Gastrocnemius medialis (tissue), 4 donors: ENCODE results near the gene KIF13A. TPM values are rescaled to one million over a fixed set of nuclear protein-coding genes. Genes with fewer than 3 reads are reported as not detected.

Source experiments
- ATAC-seq, 2 donors: fragments of 150-250 bp; one replicate each; pipeline ENCODE4 v1.9.1; 2016
- DNase-seq, 2 donors: peaks; one replicate each; pipeline ENCODE4 v3.0.0-alpha.2; 2019
- H3K27ac ChIP-seq, 4 donors: fragments of 200-600 bp; sonication (generic); 1 replicate in 1 of 4; 2 replicates in 3 of 4; pipeline ENCODE4 v1.5.1; 2016 to 2018; ENCODE audit warnings: mild to moderate bottlenecking in 2 of 4, moderate library complexity in 1 of 4
- H3K27me3 ChIP-seq, 3 donors: fragments of 200-600 bp; sonication (generic) in 2 of 3; 1 replicate in 1 of 3; 2 replicates in 2 of 3; pipeline versions ENCODE4 v1.5.1 to v1.6.0; 2016 to 2019; ENCODE audit warnings: mild to moderate bottlenecking in 1 of 3, moderate library complexity in 1 of 3
- H3K36me3 ChIP-seq, 2 donors: fragments of 200-600 bp; sonication (generic) in 1 of 2; one replicate each; pipeline ENCODE4 v1.5.1; 2017 to 2018
- H3K4me1 ChIP-seq, 2 donors: fragments of 200-600 bp; sonication (generic) in 1 of 2; one replicate each; pipeline ENCODE4 v1.5.1; 2016 to 2017; ENCODE audit warnings: mild to moderate bottlenecking in 2 of 2
- H3K4me3 ChIP-seq, 4 donors: fragments of 200-600 bp; sonication (generic) in 3 of 4; 1 replicate in 1 of 4; 2 replicates in 3 of 4; pipeline ENCODE4 v1.5.1; 2016 to 2019; ENCODE audit warnings: mild to moderate bottlenecking in 2 of 4
- H3K9me3 ChIP-seq, 3 donors: fragments of 200-600 bp; sonication (generic) in 2 of 3; 1 replicate in 1 of 3; 2 replicates in 2 of 3; pipeline ENCODE4 v1.5.1; 2016 to 2019
- POLR2A ChIP-seq, 2 donors: fragments of 450-650 bp; IDR thresholded peaks; one replicate each; pipeline ENCODE4 v1.6.1; 2017; ENCODE audit warnings: antibody characterized with exemption in 2 of 2, mild to moderate bottlenecking in 2 of 2, moderate library complexity in 2 of 2
- in situ Hi-C, 4 donors: fragments of 200-750 bp; cut with MboI; loops; one replicate each; pipeline versions ENCODE4 v1.15.0 to v1.8.0; 2017; ENCODE audit warnings: low sequenced_read_pairs in 4 of 4
- intact Hi-C: fragments of 100-400 bp; cut with DNase I; formaldehyde crosslinking; loops from one replicate; pipeline ENCODE4 v1.15.1; 2023; ENCODE audit warnings: low total_unique reads
- total RNA-seq, 4 donors: library from RNA; depleted of rRNA; stranded (reverse); fragments of >200 nt; gene quantifications; one replicate each; pipeline versions ENCODE4 v1.1.0 to v1.2.3, GENCODE V29; 2016
- TF ChIP-seq, protein P1 (sequence below), 5 experiments: fragments of 450-650 bp in 3 of 5; fragments of 200-600 bp in 2 of 5; sonication (generic) in 2 of 5; IDR thresholded peaks in 4 of 5; conservative IDR thresholded peaks in 1 of 5; 1 replicate in 4 of 5; 2 replicates in 1 of 5; pipeline ENCODE4 v1.5.1; 2016 to 2019; ENCODE audit warnings: antibody characterized with exemption in 5 of 5, mild to moderate bottlenecking in 3 of 5, moderate library complexity in 3 of 5

Gene KIF13A
- total RNA-seq, 4 donors from 2014 or later, result 47.4 to 72.9 (median 63.8) TPM

DNA sequence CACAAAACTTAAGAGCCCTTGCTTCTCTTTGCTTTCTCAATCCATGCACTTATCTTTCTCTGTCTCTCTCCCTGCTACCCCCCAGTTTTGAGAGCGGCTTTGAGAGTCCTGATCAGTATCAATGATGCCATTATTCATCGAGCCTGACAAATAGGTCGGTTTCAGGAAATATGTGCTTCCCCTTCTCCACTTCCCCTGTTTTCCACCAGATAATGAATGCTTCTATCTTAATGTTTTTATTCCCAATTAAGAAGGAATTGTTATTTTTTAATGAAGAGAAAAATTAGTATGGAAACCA lies 117.7 kb downstream of the KIF13A start:
- no peak for ATAC-seq
- in situ Hi-C loops (loop anchor here in 3 of 4 donors (10.0 to 25.0 kb wide), 2 partner anchors 115 to 118 kb away; partner anchors contain the start of gene KIF13A (in 3 of the 3)), intact Hi-C loops (no loop called here)
- no peak for TF ChIP-seq POLR2A (IDR thresholded peaks at IDR 0.05)
- TF ChIP-seq, protein P1, sequence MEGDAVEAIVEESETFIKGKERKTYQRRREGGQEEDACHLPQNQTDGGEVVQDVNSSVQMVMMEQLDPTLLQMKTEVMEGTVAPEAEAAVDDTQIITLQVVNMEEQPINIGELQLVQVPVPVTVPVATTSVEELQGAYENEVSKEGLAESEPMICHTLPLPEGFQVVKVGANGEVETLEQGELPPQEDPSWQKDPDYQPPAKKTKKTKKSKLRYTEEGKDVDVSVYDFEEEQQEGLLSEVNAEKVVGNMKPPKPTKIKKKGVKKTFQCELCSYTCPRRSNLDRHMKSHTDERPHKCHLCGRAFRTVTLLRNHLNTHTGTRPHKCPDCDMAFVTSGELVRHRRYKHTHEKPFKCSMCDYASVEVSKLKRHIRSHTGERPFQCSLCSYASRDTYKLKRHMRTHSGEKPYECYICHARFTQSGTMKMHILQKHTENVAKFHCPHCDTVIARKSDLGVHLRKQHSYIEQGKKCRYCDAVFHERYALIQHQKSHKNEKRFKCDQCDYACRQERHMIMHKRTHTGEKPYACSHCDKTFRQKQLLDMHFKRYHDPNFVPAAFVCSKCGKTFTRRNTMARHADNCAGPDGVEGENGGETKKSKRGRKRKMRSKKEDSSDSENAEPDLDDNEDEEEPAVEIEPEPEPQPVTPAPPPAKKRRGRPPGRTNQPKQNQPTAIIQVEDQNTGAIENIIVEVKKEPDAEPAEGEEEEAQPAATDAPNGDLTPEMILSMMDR (IDR thresholded peaks at IDR 0.05 in 4 of 5, conservative IDR thresholded peaks at IDR 0.05 in 1 of 5), result no peak
- DNase-seq, result no peak
- Histone ChIP-seq H3K4me1 (peaks cover 46 to 55% of the 10 kb centered on the region in 2 donors), H3K27me3 (no peaks in the 10 kb centered on the region), H3K27ac (peak overlapping the region; percentile 32 to 88 (median 74)), H3K9me3 (no peaks in the 10 kb centered on the region), H3K4me3 (no peak overlapping the region), H3K36me3 (no peaks in the 10 kb centered on the region)

DNA sequence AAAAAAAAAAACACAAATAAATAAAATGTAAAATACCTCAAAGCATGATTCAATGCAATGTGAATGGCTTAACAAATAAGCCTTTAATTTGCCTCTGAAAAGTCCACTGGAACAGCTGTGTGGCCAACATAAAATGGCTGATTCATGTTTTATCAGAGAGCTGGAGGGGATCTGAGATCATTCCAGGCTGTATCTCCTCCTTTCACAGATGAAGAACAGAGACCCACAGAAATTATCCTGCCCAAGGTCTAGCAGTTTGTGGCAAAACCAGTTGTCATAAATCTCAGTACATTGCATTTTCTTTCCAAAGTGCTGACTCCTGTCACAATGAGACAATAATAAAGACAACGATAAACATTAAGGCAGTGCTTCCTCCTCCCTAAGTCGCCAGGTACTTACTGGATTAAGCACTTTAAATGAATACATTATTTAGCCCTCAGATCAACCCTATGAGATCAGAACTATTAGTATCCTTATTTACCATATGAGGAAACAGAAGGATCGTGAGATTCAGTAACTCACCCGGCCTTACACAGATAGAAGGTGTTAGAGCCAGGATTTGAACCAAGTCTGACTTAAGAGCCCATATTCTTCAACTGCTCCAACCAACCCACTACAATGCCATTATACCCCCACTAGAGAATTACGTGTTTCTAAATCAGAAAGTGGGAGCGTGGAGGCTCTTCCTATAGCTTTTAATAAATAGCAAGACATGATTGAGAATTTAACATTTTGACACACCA lies 118.3 kb downstream of the KIF13A start:
- H3K27me3 ChIP-seq, result no peaks in the 10 kb centered on the region
- H3K9me3 ChIP-seq, result no peaks in the 10 kb centered on the region
- TF ChIP-seq, protein P1 (IDR thresholded peaks at IDR 0.05 in 4 of 5, conservative IDR thresholded peaks at IDR 0.05 in 1 of 5), result no peak
- TF ChIP-seq POLR2A (IDR thresholded peaks at IDR 0.05), result no peak
- ATAC-seq (no peak), DNase-seq (no peak)
- no peak overlapping the region for H3K4me3 ChIP-seq
- H3K4me1 ChIP-seq, result peaks cover 49 to 60% of the 10 kb centered on the region in 2 donors
- intact Hi-C loops (no loop called here), in situ Hi-C loops (loop anchor here in 3 of 4 donors (10.0 to 25.0 kb wide), 2 partner anchors 116 to 118 kb away; partner anchors contain the start of gene KIF13A (in 3 of the 3))
- H3K27ac ChIP-seq, result peak overlapping the region; percentile 32 to 88 (median 74)
- H3K36me3 ChIP-seq, result no peaks in the 10 kb centered on the region

GRCh38 chr6:17867880-17868279 lies 119.6 kb downstream of the KIF13A start:
- TF ChIP-seq POLR2A (IDR thresholded peaks at IDR 0.05), result no peak
- Histone ChIP-seq H3K9me3 (no peaks in the 10 kb centered on the region), H3K4me1 (peaks cover 46 to 67% of the 10 kb centered on the region in 2 donors), H3K4me3 (no peak overlapping the region), H3K36me3 (no peaks in the 10 kb centered on the region), H3K27me3 (no peaks in the 10 kb centered on the region), H3K27ac (peak overlapping the region; percentile 11 to 88 (median 84))
- ATAC-seq, result peak in 1 of 2 donors; percentile 34
- no peak for DNase-seq
- in situ Hi-C loops, result loop anchor here in 3 of 4 donors (10.0 to 25.0 kb wide), 2 partner anchors 117 to 119 kb away; partner anchors contain the start of gene KIF13A (in 3 of the 3)
- intact Hi-C loops, result no loop called here

- in situ Hi-C loops, result loop anchor here in 3 of 4 donors (10.0 to 25.0 kb wide), 2 partner anchors 118 to 120 kb away; partner anchors contain the start of gene KIF13A (in 3 of the 3)
- H3K27me3 ChIP-seq, result no peaks in the 10 kb centered on the region
- intact Hi-C loops, result no loop called here
- no peaks in the 10 kb centered on the region for H3K9me3 ChIP-seq
- DNase-seq (no peak), ATAC-seq (no peak)
- H3K27ac ChIP-seq, result peak overlapping the region; percentile 14 to 88 (median 84)
- H3K4me3 ChIP-seq, result no peak overlapping the region
- no peaks in the 10 kb centered on the region for H3K36me3 ChIP-seq
- TF ChIP-seq, protein P1 (IDR thresholded peaks at IDR 0.05 in 4 of 5, conservative IDR thresholded peaks at IDR 0.05 in 1 of 5), result no peak
- no peak for TF ChIP-seq POLR2A (IDR thresholded peaks at IDR 0.05)
- peaks cover 46 to 68% of the 10 kb centered on the region in 2 donors for H3K4me1 ChIP-seq
Measured at GRCh38 chr6:17866876-17867444, 120.5 kb downstream of the KIF13A start.
